Activated CD4-positive, alpha-beta T cell treated with anti-CD3 and anti-CD28 coated beads, Interleukin-2, amount 50 U/mL, for 16 hours (primary cell): ENCODE measurements around the gene COBL.

Source experiments
- DNase-seq: peaks from one replicate; pipeline ENCODE4 v3.0.0-alpha.2; 2020

COBL gene

GRCh38 chr7:51325261-51325676 lies 8.7 kb upstream of the COBL start:
- no peak for DNase-seq

- no peak for DNase-seq
These were observed 7.7 kb upstream of the COBL start for GRCh38 chr7:51324206-51324898.

DNA sequence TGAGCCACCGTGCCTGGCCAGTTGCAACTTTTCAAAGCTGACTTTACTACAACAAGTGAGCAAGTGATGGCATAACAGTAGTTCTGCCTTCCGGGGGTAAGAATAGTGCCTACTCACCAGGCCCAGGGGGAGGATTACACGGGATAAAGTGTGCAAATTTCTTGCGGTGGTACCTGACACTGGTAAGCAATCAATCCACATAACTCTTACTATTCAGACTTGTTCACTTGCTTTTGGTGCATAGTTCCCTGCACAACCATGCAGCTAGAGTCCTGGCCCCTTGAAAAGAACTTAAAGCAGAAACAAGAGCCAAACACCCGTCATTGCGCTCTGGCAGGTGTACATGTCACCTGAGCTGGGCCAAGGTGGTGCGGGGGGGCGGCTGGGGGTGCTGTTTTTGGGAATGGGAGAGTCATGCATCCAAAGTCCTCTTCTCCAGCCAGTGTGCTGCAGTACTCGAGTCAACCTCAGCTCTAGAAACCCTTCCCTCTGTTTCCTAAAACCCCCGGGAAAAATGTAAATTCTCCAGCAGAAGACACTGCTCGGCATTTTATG lies 5.4 kb upstream of the COBL start:
- DNase-seq: no peak

GRCh38 chr7:51318886-51319579 lies 2.4 kb upstream of the COBL start:
- DNase-seq: no peak

DNA sequence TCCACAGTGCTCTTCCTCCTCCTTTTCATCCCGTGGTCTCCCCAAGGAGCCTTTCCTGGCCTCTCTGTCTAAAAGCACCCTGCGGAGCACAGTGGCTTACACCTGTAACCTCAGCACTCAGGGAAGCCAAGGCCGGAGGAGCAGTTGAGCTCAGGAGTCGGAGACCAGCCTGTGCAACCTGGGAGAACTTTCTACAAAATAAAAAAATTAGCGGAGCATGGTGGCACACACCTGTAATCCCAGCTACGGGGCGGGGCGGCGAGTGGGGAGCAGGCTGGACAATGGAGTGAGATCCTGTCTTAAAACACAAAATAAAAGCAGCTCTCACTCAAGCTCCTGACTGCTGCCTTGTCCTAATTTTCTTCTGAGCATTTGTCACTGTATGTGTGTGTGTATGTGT lies 1.4 kb upstream of the COBL start:
- no peak for DNase-seq

GRCh38 chr7:51317582-51317910 lies 937 bp upstream of the COBL start:
- no peak for DNase-seq

DNA sequence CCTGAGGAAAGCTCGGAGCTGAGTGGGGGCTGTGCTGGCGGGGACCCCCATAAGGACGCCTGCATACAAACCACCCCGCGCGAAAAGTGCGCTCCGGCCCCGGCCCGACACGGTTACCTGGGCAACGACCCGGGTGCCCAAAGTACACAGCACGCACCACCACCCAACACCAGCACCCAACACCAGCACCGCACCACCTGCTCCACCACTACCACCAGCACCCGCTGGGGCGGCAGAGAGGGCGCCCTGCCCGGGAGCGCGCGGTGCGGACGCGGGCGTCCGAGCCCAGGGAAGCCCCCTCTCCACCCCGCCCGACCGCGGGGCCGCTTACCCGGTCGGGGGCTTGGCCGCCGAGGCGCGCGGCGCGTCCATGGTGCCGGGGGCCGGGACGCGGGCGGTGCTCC lies 345 bp downstream of the COBL start:
- DNase-seq: peak; percentile 2

GRCh38 chr7:51315393-51316261 lies 982 bp downstream of the COBL start:
- no peak for DNase-seq

- DNase-seq: no peak
These were observed 1.9 kb downstream of the COBL start for GRCh38 chr7:51314726-51315125.

DNA sequence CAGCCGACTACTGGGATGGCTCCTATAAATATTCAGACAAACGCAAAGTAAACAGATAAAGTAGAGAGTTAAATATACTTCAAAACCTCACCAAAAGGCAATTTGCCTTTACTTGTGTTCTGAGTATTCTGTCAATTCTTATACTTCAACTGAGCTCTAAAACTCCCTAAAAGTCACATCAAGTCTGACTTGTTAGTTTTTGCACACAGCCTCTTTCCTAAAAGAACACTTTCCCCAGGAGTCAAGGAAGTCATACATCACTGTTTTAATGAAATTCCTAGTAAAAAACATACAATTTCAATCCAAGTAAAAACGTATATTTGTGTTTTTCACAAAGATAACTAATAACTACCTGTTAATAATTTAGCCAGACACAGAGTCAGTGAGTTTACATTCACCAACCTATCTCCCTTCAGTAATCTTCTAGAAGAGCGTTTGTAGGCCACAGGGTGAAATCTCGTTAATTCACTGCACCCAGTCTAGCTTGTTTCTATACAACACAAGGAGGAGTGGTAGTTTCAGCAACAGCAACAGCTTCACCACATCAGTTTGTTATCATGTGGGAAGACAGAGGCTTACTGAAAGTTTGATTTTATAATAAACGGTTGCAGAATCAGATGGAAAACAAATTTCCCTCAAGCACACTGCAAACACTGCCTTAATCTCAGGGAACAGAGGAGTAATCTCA lies 2.7 kb downstream of the COBL start:
- DNase-seq: no peak

- DNase-seq: no peak
These were observed 3.5 kb downstream of the COBL start for GRCh38 chr7:51312951-51313737.

DNA sequence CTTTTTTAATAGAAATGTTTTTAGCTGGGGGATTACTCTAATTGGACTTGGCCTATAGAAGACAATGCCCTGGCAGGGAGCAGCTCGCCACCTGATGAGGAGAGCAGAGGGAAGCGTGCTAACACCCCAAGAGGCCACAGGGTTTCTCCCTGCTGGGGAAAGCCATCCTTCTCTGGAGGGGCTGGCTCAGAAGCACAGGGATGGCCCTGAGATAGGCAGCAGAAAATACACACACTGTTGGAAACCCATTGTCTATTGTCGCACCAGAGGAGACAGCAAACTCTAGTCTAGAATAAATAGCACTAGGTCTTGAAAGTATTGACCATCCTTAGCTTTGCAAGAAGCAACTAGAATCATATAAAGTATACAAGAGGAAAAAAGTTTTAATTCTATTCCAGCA lies 5.4 kb downstream of the COBL start:
- DNase-seq: no peak

DNA sequence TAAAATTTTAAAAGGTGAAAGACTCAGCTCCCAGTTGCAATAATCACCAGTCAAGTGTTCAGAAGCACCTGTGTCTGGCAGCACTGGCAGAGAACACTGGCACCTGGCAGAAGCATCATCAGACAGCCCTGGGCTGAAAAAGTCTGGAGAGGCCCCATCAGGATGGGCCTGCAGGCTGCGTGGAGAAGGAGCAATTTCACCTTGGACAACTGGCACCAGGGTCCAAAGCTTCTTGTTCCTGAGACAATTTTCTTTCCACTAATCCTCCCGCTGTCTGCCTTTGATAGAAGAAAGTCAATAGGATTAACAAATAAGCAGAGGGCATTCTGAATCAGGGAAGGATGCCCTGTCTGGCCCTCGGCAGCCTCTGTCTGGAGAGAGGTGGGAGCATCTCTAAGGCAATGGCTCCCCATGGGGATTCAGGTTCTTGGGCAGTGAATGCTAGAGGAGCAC lies 6.5 kb downstream of the COBL start:
- DNase-seq: no peak

DNA sequence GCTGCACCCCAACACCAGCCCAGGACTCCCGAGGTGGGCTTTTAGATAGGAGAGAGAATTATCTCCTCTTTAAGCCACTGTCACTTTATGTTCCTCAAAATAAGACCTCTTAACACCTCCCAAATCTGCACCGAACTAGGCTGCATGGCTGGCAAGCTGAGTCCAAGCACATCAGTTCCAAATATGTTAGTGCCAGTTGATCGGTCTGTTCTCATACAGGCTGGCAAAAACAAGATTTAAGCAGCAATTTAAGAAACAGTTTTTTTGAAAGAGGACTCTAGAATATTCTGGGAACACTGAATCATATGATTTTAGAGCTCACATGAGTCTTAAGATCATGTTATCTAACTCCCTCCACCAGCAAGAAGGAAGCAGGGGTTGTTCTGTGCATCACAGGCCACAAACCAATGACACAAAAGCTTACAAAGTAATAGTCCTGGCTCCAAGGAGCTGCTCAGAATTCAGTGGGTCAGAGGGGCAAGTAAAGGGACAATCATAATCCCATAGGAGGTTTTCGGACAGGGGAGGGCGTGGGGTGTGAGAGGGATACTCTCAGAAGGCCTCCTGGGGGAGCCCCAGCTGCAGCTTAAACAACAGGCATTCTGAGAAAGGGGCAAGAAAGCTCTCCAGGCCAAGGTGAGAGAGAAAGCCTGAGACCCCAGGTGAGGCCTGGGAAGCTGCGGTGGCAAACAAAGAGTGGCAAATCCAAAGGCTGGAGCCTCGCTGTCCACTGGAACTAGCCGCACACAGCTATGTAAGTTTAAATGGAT lies 7.1 kb downstream of the COBL start:
- no peak for DNase-seq

DNA sequence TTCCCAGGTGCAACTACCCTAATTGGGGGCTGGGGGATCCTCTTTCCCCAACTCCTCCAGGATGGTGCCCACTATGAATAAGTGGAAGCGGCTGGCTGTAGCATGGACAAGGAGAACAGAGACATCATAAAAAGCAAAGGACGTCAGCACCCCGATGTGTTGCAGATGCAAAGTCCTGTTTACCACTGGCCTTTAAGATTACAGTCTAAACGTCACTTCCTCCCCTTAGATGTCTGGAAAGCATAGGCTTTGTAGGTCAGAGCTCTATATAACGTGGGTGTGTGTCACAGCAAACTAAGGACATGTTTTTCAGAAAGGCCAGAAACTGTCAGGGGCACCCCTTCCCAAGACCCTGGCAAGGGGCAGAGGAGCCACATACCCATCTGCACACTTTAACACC lies 7.9 kb downstream of the COBL start:
- no peak for DNase-seq

DNA sequence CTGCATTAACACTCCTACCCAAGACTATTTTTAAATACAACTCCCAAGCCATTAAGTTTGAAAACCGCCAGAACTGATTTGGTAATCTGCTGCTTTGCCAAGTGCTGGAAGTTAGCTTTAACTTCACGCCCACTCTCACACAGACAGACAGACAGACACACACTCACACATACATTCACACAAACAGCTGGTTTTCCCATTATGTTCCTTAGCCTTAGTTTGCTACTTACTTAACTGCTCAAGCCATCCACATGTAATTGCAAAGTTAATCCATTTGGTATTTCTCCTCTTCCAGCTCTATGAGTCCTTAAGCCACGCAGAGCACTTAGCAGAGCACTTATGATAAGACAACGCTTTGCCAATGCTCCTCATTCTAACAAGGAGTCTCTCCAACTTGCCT lies 8.3 kb downstream of the COBL start:
- DNase-seq: no peak

DNA sequence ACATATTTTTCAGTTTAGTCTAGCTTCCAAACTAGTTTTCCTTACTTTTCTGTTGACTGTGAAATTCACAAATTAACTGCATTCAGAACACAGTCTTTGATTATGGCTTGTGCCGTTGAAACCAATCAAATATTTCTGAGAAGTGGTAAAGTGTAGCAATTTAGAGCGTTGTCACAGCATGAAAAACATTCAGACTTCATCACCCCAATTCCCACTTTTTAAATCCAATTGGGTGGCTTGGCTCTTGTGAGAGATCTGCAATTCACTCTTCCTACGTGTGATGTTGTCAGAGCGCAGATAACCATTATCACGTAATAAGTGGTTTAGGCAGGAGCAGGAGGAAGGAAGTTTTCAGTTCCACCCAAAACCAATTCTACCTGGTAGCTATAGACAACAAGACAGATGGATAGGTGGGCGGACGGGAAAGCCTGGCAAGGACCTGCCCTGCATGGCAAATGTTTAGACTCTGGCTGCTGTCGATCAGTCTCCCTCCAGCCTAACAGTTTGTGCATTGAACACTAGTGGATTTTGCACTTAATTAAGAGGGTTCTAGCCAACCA lies 8.9 kb downstream of the COBL start:
- no peak for DNase-seq

DNA sequence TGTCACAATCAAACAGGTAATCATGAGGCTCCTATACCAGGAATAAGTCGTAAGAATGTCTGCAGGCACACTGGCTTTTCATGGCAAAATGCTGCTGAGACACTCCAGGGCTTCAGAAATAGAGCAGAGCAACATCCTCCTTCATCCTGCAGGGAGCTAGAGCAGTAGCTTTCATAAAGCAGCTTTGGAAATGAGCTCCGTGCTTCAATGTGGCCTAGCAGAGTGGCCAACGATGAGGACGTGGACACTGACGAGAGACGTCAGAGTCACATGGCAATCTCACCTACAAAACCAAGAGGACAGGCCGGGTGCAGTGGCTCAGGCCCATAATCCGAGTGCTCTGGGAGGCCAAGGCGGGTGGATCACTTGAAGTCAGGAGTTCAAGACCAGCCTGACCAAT lies 9.8 kb downstream of the COBL start:
- DNase-seq: no peak

- DNase-seq: no peak
These were observed 11.9 kb downstream of the COBL start for GRCh38 chr7:51304729-51305128.

DNA sequence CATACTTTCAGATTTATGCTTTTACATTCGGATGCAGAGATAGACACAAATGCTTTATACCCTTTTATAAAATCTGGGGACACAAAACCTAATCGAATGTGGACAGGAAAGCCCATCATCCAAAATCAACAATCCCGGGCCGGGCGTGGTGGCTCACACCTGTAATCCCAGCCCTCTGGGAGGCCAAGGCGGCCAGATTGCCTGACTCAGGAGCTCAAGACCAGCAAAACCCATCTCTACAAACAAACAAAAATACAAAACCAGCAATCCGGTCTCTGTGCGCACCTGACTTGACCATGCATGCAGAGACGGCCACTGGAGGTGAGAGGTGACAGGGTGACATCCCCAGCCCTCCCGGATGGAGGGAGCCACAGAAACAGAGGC lies 13.5 kb downstream of the COBL start:
- DNase-seq: no peak

DNA sequence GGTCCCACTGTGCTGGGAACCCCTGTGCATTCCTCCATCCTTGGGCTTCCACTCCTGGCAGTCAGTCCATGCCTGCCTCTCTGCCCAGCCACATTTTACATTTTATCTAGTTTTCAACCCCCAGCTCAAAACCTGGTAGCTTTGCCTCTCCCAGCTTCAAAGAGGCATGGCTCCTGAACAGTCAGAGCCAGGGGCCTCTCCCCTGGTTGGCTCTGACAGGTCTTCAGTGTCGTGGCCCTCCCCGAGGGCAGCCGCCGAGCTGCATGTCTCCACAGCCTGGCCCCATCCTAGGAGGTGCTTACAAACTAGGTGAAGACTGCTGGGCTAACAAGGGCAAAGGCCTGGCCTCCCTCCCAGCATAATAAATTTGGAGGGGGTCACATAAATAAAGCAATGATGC lies 14.8 kb downstream of the COBL start:
- no peak for DNase-seq
